ENCODE measurements around the gene CCDC71. TPM values are rescaled to one million over a fixed set of nuclear protein-coding genes. Genes with fewer than 3 reads are reported as not detected.

Gene CCDC71
- total and polyA plus RNA-seq, 2 of the 13 experiments (the other 11 are each of a cell fraction or from before 2014, with no cell fraction given) = 9.7 to 14.3 TPM

- TF ChIP-seq, protein P1, sequence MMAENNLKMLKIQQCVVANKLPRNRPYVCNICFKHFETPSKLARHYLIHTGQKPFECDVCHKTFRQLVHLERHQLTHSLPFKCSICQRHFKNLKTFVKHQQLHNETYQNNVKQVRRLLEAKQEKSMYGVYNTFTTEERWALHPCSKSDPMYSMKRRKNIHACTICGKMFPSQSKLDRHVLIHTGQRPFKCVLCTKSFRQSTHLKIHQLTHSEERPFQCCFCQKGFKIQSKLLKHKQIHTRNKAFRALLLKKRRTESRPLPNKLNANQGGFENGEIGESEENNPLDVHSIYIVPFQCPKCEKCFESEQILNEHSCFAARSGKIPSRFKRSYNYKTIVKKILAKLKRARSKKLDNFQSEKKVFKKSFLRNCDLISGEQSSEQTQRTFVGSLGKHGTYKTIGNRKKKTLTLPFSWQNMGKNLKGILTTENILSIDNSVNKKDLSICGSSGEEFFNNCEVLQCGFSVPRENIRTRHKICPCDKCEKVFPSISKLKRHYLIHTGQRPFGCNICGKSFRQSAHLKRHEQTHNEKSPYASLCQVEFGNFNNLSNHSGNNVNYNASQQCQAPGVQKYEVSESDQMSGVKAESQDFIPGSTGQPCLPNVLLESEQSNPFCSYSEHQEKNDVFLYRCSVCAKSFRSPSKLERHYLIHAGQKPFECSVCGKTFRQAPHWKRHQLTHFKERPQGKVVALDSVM (CRISPR knock-in tag; IDR thresholded peaks at IDR 0.05) = peak; percentile 58; the same call in 1 of the 2 replicates
- TF ChIP-seq MXD4 (CRISPR knock-in tag; IDR thresholded peaks at IDR 0.05) (peak; percentile 85; the same call in 1 of the 2 replicates), ZNF615 (CRISPR knock-in tag; IDR thresholded peaks at IDR 0.05; ENCODE audit: borderline replicate concordance) (no peak), HDAC1 (CRISPR knock-in tag; IDR thresholded peaks at IDR 0.05) (peak; percentile 85), DMAP1 (CRISPR knock-in tag; IDR thresholded peaks at IDR 0.05) (peak; percentile 51; the same call in 1 of the 2 replicates), HNRNPK (IDR thresholded peaks at IDR 0.05; ENCODE audit: low read depth, low read length, poor library complexity, severe bottlenecking) (peak; percentile 33), ZMYM2 (CRISPR knock-in tag; IDR thresholded peaks at IDR 0.05) (no peak), MZF1 (CRISPR knock-in tag; IDR thresholded peaks at IDR 0.05; ENCODE audit: borderline replicate concordance) (no peak), ZNF337 (CRISPR knock-in tag; IDR thresholded peaks at IDR 0.05; ENCODE audit: borderline replicate concordance, low read depth) (peak; percentile 36; the same call in 1 of the 2 replicates), ZIK1 (CRISPR knock-in tag; IDR thresholded peaks at IDR 0.05; ENCODE audit: borderline replicate concordance, low read depth) (peak; percentile 67; the same call in 1 of the 2 replicates), BRCA1 (CRISPR knock-in tag; IDR thresholded peaks at IDR 0.05) (peak; percentile 45; the same call in 1 of the 2 replicates), ZBTB25 (CRISPR knock-in tag; IDR thresholded peaks at IDR 0.05) (peak; percentile 77; the same call in 1 of the 2 replicates), HOXA3 (CRISPR knock-in tag; IDR thresholded peaks at IDR 0.05) (peak; percentile 47; the same call in 1 of the 2 replicates), ZZZ3 (CRISPR knock-in tag; IDR thresholded peaks at IDR 0.05; ENCODE audit: borderline replicate concordance) (no peak), ATM (IDR thresholded peaks at IDR 0.05; ENCODE audit: borderline replicate concordance) (no peak), SP1 (IDR thresholded peaks at IDR 0.05) (no peak), SP1 (CRISPR knock-in tag; IDR thresholded peaks at IDR 0.05) (peak; percentile 81)
- TF ChIP-seq, protein P2, sequence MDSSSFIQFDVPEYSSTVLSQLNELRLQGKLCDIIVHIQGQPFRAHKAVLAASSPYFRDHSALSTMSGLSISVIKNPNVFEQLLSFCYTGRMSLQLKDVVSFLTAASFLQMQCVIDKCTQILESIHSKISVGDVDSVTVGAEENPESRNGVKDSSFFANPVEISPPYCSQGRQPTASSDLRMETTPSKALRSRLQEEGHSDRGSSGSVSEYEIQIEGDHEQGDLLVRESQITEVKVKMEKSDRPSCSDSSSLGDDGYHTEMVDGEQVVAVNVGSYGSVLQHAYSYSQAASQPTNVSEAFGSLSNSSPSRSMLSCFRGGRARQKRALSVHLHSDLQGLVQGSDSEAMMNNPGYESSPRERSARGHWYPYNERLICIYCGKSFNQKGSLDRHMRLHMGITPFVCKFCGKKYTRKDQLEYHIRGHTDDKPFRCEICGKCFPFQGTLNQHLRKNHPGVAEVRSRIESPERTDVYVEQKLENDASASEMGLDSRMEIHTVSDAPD (CRISPR knock-in tag; IDR thresholded peaks at IDR 0.05) = no peak
- TF ChIP-seq, protein P3, sequence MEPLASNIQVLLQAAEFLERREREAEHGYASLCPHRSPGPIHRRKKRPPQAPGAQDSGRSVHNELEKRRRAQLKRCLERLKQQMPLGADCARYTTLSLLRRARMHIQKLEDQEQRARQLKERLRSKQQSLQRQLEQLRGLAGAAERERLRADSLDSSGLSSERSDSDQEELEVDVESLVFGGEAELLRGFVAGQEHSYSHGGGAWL (CRISPR knock-in tag; IDR thresholded peaks at IDR 0.05) = peak; percentile 72
- TF ChIP-seq, protein P4, sequence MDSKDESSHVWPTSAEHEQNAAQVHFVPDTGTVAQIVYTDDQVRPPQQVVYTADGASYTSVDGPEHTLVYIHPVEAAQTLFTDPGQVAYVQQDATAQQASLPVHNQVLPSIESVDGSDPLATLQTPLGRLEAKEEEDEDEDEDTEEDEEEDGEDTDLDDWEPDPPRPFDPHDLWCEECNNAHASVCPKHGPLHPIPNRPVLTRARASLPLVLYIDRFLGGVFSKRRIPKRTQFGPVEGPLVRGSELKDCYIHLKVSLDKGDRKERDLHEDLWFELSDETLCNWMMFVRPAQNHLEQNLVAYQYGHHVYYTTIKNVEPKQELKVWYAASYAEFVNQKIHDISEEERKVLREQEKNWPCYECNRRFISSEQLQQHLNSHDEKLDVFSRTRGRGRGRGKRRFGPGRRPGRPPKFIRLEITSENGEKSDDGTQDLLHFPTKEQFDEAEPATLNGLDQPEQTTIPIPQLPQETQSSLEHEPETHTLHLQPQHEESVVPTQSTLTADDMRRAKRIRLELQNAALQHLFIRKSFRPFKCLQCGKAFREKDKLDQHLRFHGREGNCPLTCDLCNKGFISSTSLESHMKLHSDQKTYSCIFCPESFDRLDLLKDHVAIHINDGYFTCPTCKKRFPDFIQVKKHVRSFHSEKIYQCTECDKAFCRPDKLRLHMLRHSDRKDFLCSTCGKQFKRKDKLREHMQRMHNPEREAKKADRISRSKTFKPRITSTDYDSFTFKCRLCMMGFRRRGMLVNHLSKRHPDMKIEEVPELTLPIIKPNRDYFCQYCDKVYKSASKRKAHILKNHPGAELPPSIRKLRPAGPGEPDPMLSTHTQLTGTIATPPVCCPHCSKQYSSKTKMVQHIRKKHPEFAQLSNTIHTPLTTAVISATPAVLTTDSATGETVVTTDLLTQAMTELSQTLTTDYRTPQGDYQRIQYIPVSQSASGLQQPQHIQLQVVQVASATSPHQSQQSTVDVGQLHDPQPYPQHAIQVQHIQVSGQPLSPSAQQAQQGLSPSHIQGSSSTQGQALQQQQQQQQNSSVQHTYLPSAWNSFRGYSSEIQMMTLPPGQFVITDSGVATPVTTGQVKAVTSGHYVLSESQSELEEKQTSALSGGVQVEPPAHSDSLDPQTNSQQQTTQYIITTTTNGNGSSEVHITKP (CRISPR knock-in tag; IDR thresholded peaks at IDR 0.05; ENCODE audit: low read depth) = peak; percentile 14; the same call in 1 of the 2 replicates
Measured at GRCh38 chr3:49171119-49171774, 5.1 kb upstream of the CCDC71 start, which contains the start of gene KLHDC8B (continued).

All from HepG2 (cell line).